ENCODE results near the gene ZMYM4. TPM values are rescaled to one million over a fixed set of nuclear protein-coding genes. Genes with fewer than 3 reads are reported as not detected.

ZMYM4 gene
- total and polyA plus RNA-seq, 12 donors, result 14.7 to 59.2 (median 38.7) TPM

DNA sequence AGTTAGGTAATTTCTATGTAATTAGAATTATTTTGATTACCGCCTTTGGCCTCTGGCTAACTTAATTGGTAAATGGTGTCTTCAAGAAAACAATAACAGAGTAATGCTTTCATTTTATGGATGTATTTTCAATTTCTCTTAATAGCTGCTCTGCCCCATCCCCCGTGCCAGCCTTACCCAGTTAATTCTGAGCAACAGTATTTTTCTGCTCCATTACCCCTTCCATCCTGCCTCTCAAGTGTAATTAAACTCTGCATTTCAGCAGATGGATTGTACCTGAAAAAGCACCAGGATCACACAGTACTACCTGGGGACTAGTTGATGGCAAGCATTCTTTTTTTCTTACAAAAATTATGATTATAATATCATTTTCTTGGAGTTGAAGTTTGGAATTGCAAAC lies 184.5 kb downstream of the ZMYM4 start:
- Histone ChIP-seq H3K9me3 (replicated peaks in 1 of 3) (no peaks in the 10 kb centered on the region), H3K36me3 (replicated peaks in 1 of 2) (peaks cover 0 to 18% of the 10 kb centered on the region in 2 donors), H3K4me1 (replicated peaks in 1 of 2) (peaks cover 43 to 65% of the 10 kb centered on the region in 2 donors), H3K27ac (peak overlapping the region in 2 of 5 donors; percentile 86 to 95), H3K4me3 (no peak overlapping the region), H3K27me3 (no peaks in the 10 kb centered on the region)
- intact Hi-C loops (cut with DNase I), result loop anchor here (5.0 kb wide), 3 partner anchors 104 to 274 kb away; partner anchors contain the start of genes KIAA0319L (in 1 of the 2) and NCDN (in 1 of the 2)
- WGBS, 4 donors, result 84 to 90% (median 88%) methylated on average over 2 of the region's 2 CpGs
- DNase-seq, result no peak
- TF ChIP-seq, protein P1, sequence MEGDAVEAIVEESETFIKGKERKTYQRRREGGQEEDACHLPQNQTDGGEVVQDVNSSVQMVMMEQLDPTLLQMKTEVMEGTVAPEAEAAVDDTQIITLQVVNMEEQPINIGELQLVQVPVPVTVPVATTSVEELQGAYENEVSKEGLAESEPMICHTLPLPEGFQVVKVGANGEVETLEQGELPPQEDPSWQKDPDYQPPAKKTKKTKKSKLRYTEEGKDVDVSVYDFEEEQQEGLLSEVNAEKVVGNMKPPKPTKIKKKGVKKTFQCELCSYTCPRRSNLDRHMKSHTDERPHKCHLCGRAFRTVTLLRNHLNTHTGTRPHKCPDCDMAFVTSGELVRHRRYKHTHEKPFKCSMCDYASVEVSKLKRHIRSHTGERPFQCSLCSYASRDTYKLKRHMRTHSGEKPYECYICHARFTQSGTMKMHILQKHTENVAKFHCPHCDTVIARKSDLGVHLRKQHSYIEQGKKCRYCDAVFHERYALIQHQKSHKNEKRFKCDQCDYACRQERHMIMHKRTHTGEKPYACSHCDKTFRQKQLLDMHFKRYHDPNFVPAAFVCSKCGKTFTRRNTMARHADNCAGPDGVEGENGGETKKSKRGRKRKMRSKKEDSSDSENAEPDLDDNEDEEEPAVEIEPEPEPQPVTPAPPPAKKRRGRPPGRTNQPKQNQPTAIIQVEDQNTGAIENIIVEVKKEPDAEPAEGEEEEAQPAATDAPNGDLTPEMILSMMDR (IDR thresholded peaks at IDR 0.05), result no peak
- TF ChIP-seq POLR2A (IDR thresholded peaks at IDR 0.05), result no peak

DNA sequence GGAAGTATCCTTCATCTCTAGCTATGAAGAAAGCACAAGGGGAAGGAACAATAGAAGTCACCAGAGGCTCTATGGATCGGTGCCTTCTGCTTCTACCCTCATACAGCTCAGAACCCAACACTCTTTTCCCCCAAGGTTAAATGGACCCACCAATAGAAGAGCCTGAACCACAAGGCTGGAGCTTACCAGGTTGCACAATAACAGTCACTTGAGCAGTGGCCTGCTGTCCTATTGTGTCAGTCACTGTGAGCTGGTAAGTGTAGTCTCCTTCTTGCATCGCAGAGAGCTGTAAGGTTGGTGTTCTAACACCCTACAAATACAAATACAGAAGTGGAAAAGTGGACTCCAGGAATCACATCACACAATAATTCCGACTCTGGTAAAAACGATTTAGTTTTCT lies 185.7 kb downstream of the ZMYM4 start:
- H3K27me3 ChIP-seq, result no peaks in the 10 kb centered on the region
- H3K4me1 ChIP-seq (replicated peaks in 1 of 2), result peaks cover 43 to 60% of the 10 kb centered on the region in 2 donors
- no peaks in the 10 kb centered on the region for H3K9me3 ChIP-seq (replicated peaks in 1 of 3)
- DNase-seq, result peak in 3 of 7 donors; percentile 36 to 49 (median 44)
- intact Hi-C loops (cut with DNase I), result loop anchor here (5.0 kb wide), 3 partner anchors 103 to 273 kb away; partner anchors contain the start of genes KIAA0319L (in 1 of the 2) and NCDN (in 1 of the 2)
- peaks cover 0 to 13% of the 10 kb centered on the region in 2 donors for H3K36me3 ChIP-seq (replicated peaks in 1 of 2)
- H3K4me3 ChIP-seq, result no peak overlapping the region
- 49 to 53% (median 53%) methylated on average over 4 of the region's 4 CpGs for WGBS, 4 donors
- no peak for TF ChIP-seq POLR2A (IDR thresholded peaks at IDR 0.05)
- TF ChIP-seq, protein P1 (IDR thresholded peaks at IDR 0.05), result no peak
- peak overlapping the region; percentile 72 to 95 (median 87) for H3K27ac ChIP-seq

DNA sequence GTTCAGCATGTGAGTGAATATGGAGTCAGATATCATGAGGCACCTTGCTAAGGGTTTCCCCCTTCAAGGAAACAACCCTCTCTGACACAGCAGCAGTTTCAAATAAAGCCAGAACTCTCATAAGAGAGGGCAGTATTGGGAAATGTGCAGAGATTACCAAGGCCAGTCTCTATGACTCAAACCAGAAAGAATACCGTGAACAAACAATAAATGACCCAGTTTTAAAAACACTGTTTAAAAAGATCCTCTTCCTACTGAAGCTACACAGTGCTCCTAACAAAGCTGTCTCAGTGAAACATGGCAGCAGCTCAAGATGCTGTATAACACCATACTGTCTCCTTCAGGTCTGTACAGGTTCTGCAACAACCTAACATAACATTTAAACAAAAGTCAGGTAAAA lies 186.1 kb downstream of the ZMYM4 start:
- intact Hi-C loops (cut with DNase I), result loop anchor here (5.0 kb wide), 3 partner anchors 103 to 273 kb away; partner anchors contain the start of genes KIAA0319L (in 1 of the 2) and NCDN (in 1 of the 2)
- H3K27me3 ChIP-seq, result no peaks in the 10 kb centered on the region
- peaks cover 43 to 56% of the 10 kb centered on the region in 2 donors for H3K4me1 ChIP-seq (replicated peaks in 1 of 2)
- H3K27ac ChIP-seq, result peak overlapping the region; percentile 72 to 95 (median 87)
- WGBS, 4 donors, result 15 to 28% (median 25%) methylated on average over 1 of the region's 1 CpG
- H3K36me3 ChIP-seq (replicated peaks in 1 of 2), result peaks cover 0 to 9% of the 10 kb centered on the region in 2 donors
- DNase-seq, result peak in 5 of 7 donors; percentile 46 to 78 (median 72)
- no peaks in the 10 kb centered on the region for H3K9me3 ChIP-seq (replicated peaks in 1 of 3)
- TF ChIP-seq POLR2A (IDR thresholded peaks at IDR 0.05), result peak in 1 of 2 donors; percentile 74
- TF ChIP-seq, protein P1 (IDR thresholded peaks at IDR 0.05), result peak in 2 of 6 experiments; percentile 15 to 16
- H3K4me3 ChIP-seq, result no peak overlapping the region

DNA sequence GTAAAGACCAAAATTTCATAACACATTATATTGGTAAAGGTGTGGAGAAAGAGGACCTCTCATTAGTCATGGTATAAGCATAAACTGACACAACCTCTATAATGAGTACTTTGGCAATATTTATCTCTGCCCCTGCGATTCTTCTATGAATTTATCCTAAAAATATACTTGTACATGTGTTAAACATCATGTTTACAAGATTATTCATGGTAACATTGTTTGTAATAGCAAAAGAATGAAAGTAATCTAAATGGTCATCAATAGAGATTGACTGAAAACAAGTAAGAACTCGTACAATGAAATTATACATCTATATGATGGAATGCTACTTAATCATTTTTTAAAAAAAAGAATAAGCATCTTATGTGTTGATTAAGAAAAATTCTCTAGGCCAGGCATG lies 192.3 kb downstream of the ZMYM4 start:
- TF ChIP-seq POLR2A (IDR thresholded peaks at IDR 0.05), result no peak
- no peak overlapping the region for H3K27ac ChIP-seq
- no peaks in the 10 kb centered on the region for H3K27me3 ChIP-seq
- H3K36me3 ChIP-seq (replicated peaks in 1 of 2), result peaks cover 0 to 24% of the 10 kb centered on the region in 2 donors
- H3K9me3 ChIP-seq (replicated peaks in 1 of 3), result no peaks in the 10 kb centered on the region
- H3K4me3 ChIP-seq, result no peak overlapping the region
- H3K4me1 ChIP-seq (replicated peaks in 1 of 2), result peaks cover 0 to 4% of the 10 kb centered on the region in 2 donors
- intact Hi-C loops (cut with DNase I), result no loop called here
- 93 to 100% (median 96%) methylated on average over 2 of the region's 2 CpGs for WGBS, 4 donors
- DNase-seq, result no peak

Data from adrenal gland (tissue), 12 donors.